Measurements from ENCODE around the gene COPA. TPM values are rescaled to one million over a fixed set of nuclear protein-coding genes. Genes with fewer than 3 reads are reported as not detected.

The COPA gene
- total and polyA plus RNA-seq, 4 experiments from 2014 or later: 115 to 150 (median 130) TPM

DNA sequence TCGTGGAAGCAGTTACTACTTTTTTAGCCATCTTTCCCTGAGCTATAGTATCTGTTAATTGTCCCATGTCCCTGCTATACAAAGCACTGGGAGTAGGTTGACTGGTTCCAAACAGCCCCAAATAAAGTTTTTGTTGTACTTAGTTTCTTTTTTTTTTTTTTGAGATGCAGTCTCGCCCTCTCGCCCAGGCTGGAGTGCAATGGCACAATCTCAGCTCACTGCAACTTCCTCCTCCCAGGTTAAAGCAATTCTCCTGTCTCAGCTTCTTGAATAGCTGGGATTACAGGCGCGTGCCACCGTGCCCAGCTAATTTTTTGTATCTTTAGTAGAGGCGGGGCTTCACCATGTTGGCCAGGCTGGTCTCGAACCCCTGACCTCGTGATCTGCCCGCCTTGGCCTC is 3.4 kb upstream of the COPA start:
- Mint-ChIP-seq H3K36me3 (peaks cover 27 to 66% of the 10 kb centered on the region in 2 donors), H3K27ac (no peak overlapping the region), H3K4me3 (no peak overlapping the region), H3K4me1 (peaks cover 20 to 40% (median 29%) of the 10 kb centered on the region in 4 donors), H3K27me3 (no peaks in the 10 kb centered on the region), H3K9me3 (no peaks in the 10 kb centered on the region)
- H3K27ac ChIP-seq (ENCODE audit: low read depth, low read length): no peak overlapping the region
- H3K36me3 ChIP-seq (ENCODE audit: insufficient read depth, low read length): peaks cover 46% of the 10 kb centered on the region
- no peak overlapping the region for H3K4me3 ChIP-seq (ENCODE audit: low read length in 2 of 2)
- H3K9me3 ChIP-seq (ENCODE audit: control insufficient read depth in 1 of 2, low read length in 2 of 2): no peaks in the 10 kb centered on the region
- ChIA-PET POLR2A (ENCODE audit: partially characterized antibody) (no interaction called here), CTCF (ENCODE audit: partially characterized antibody) (interaction anchor here (4.5 kb wide), 1 partner anchor 30 kb away, joined by 19 read pairs; no protein-coding TSS in a partner anchor)
- peaks cover 27% of the 10 kb centered on the region for H3K4me1 ChIP-seq (ENCODE audit: insufficient read depth, low read length)
- H3K27me3 ChIP-seq (ENCODE audit: insufficient read depth, low read length): no peaks in the 10 kb centered on the region
- intact Hi-C loops (cut with micrococcal nuclease): loop anchor here (10.0 kb wide), 1 partner anchor 178 kb away; the partner anchor contains the start of gene SLAMF6
- DNase-seq: no peak

GRCh38 chr1:160344936-160345335 is 1.9 kb upstream of the COPA start:
- Mint-ChIP-seq H3K36me3 (peaks cover 17 to 66% of the 10 kb centered on the region in 2 donors), H3K27me3 (no peaks in the 10 kb centered on the region), H3K4me1 (peaks cover 29 to 55% (median 41%) of the 10 kb centered on the region in 4 donors), H3K27ac (peak overlapping the region in 3 of 7 donors; percentile 59 to 100 (median 100)), H3K4me3 (peak overlapping the region; percentile 44 to 100 (median 100)), H3K9me3 (no peaks in the 10 kb centered on the region)
- Histone ChIP-seq H3K4me1 (ENCODE audit: insufficient read depth, low read length) (peaks cover 42% of the 10 kb centered on the region), H3K27ac (ENCODE audit: low read depth, low read length) (no peak overlapping the region), H3K4me3 (ENCODE audit: low read length in 2 of 2) (no peak overlapping the region), H3K36me3 (ENCODE audit: insufficient read depth, low read length) (peaks cover 36% of the 10 kb centered on the region), H3K9me3 (ENCODE audit: control insufficient read depth in 1 of 2, low read length in 2 of 2) (no peaks in the 10 kb centered on the region), H3K27me3 (ENCODE audit: insufficient read depth, low read length) (no peaks in the 10 kb centered on the region)
- ChIA-PET CTCF (ENCODE audit: partially characterized antibody) (interaction anchor here (0.6 to 4.5 kb wide), 3 partner anchors 9 to 650 kb away, joined by 3 to 19 read pairs (median 7); no protein-coding TSS in a partner anchor), POLR2A (ENCODE audit: partially characterized antibody) (no interaction called here)
- intact Hi-C loops (cut with micrococcal nuclease): loop anchor here (5.0 to 10.0 kb wide), 2 partner anchors 180 to 722 kb away; partner anchors contain the start of genes ARHGAP30 and SLAMF6
- DNase-seq: no peak

DNA sequence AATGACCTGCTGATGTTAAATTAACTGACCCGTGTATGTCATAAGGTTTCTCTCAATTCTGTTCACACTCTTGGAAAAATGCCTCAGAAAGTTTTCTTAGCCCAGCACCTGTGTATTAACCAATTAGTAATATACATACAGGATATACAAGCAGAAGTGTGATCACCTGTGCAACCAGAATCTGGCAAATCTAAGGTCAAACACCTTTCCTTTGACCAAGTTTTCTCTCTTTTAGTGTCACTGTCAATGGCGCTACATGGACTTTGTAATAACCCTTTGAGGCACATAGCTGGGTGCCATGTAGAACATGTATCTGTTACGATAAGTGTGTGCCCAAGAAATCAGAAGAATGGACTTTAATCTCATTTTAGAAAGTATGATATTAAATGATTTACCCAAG is 1.2 kb upstream of the COPA start:
- H3K27me3 Mint-ChIP-seq: no peaks in the 10 kb centered on the region

DNA sequence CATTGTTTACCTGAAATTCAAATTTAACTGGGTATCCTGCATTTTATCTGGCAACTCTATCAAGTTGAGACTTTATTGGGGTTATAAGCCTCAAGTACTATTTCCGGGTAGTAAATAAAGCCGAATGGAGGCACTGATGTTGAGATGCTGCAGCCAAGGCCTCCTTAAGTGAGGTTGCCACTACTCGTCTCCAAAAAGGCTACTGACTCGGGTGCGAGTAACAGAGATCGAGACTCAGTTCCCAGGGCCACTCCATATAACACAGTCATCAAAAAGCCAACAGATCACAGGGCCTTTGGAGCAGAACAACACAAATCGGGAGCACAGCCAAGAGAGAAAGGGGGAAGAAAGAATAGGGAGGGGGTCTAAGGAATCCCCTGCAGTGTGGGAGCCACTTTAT is 524 bp downstream of the COPA start:
- Histone ChIP-seq H3K36me3 (ENCODE audit: insufficient read depth, low read length) (peaks cover 32% of the 10 kb centered on the region), H3K4me1 (ENCODE audit: insufficient read depth, low read length) (peaks cover 44% of the 10 kb centered on the region), H3K9me3 (ENCODE audit: control insufficient read depth in 1 of 2, low read length in 2 of 2) (no peaks in the 10 kb centered on the region), H3K27ac (ENCODE audit: low read depth, low read length) (peak overlapping the region; percentile 94), H3K27me3 (ENCODE audit: insufficient read depth, low read length) (no peaks in the 10 kb centered on the region), H3K4me3 (ENCODE audit: low read length in 2 of 2) (peak overlapping the region; percentile 77 to 96)
- peak overlapping the region; percentile 99 to 100 (median 100) for H3K4me3 Mint-ChIP-seq
- no peaks in the 10 kb centered on the region for H3K27me3 Mint-ChIP-seq
- CTCF ChIA-PET (ENCODE audit: partially characterized antibody): interaction anchor here (0.8 kb wide), 1 partner anchor 8 kb away, joined by 3 read pairs; no protein-coding TSS in a partner anchor
- no peaks in the 10 kb centered on the region for H3K9me3 Mint-ChIP-seq
- H3K4me1 Mint-ChIP-seq: peaks cover 35 to 66% (median 50%) of the 10 kb centered on the region in 4 donors
- H3K36me3 Mint-ChIP-seq: peaks cover 28 to 65% of the 10 kb centered on the region in 2 donors
- DNase-seq: peak in 1 of 5 donors; percentile 9
- H3K27ac Mint-ChIP-seq: peak overlapping the region; percentile 96 to 100 (median 100)
- intact Hi-C loops (cut with micrococcal nuclease): loop anchor here (2.0 to 10.0 kb wide), 4 partner anchors 80 to 725 kb away; partner anchors contain the start of genes ARHGAP30, DCAF8 and SLAMF6
- POLR2A ChIA-PET (ENCODE audit: partially characterized antibody): no interaction called here

More for the DNA sequence above, 1.2 kb upstream of the COPA start:
- peak overlapping the region; percentile 94 for H3K27ac ChIP-seq (ENCODE audit: low read depth, low read length)
- Mint-ChIP-seq H3K9me3 (no peaks in the 10 kb centered on the region), H3K4me3 (peak overlapping the region; percentile 99 to 100 (median 100)), H3K4me1 (peaks cover 31 to 62% (median 43%) of the 10 kb centered on the region in 4 donors), H3K36me3 (peaks cover 14 to 65% of the 10 kb centered on the region in 2 donors), H3K27ac (peak overlapping the region; percentile 96 to 100 (median 100))
- CTCF ChIA-PET (ENCODE audit: partially characterized antibody): interaction anchor here (1.2 to 4.5 kb wide), 3 partner anchors 10 to 53 kb away, joined by 3 to 19 read pairs (median 7); no protein-coding TSS in a partner anchor
- intact Hi-C loops (cut with micrococcal nuclease): loop anchor here (5.0 to 10.0 kb wide), 2 partner anchors 181 to 723 kb away; partner anchors contain the start of genes ARHGAP30 and SLAMF6
- H3K36me3 ChIP-seq (ENCODE audit: insufficient read depth, low read length): peaks cover 36% of the 10 kb centered on the region
- H3K4me1 ChIP-seq (ENCODE audit: insufficient read depth, low read length): peaks cover 44% of the 10 kb centered on the region
- peak overlapping the region; percentile 77 to 96 for H3K4me3 ChIP-seq (ENCODE audit: low read length in 2 of 2)
- POLR2A ChIA-PET (ENCODE audit: partially characterized antibody): interaction anchor here (0.8 to 1.3 kb wide), 4 partner anchors 14 to 178 kb away, joined by 3 to 4 read pairs (median 3); partner anchors contain the start of gene SLAMF6
- no peaks in the 10 kb centered on the region for H3K9me3 ChIP-seq (ENCODE audit: control insufficient read depth in 1 of 2, low read length in 2 of 2)
- no peaks in the 10 kb centered on the region for H3K27me3 ChIP-seq (ENCODE audit: insufficient read depth, low read length)
- DNase-seq: no peak

GRCh38 chr1:160340866-160341265 is 2.2 kb downstream of the COPA start:
- no peaks in the 10 kb centered on the region for H3K9me3 ChIP-seq (ENCODE audit: control insufficient read depth in 1 of 2, low read length in 2 of 2)
- ChIA-PET CTCF (ENCODE audit: partially characterized antibody) (no interaction called here), POLR2A (ENCODE audit: partially characterized antibody) (no interaction called here)
- H3K27ac ChIP-seq (ENCODE audit: low read depth, low read length): no peak overlapping the region
- H3K4me1 ChIP-seq (ENCODE audit: insufficient read depth, low read length): peaks cover 40% of the 10 kb centered on the region
- intact Hi-C loops (cut with micrococcal nuclease): loop anchor here (5.0 to 10.0 kb wide), 2 partner anchors 184 to 726 kb away; partner anchors contain the start of genes ARHGAP30 and SLAMF6
- Mint-ChIP-seq H3K9me3 (no peaks in the 10 kb centered on the region), H3K4me3 (peak overlapping the region in 6 of 8 donors; percentile 2 to 100 (median 88)), H3K27ac (peak overlapping the region in 6 of 7 donors; percentile 40 to 100 (median 81)), H3K4me1 (peaks cover 30 to 61% (median 50%) of the 10 kb centered on the region in 4 donors), H3K27me3 (no peaks in the 10 kb centered on the region), H3K36me3 (peaks cover 27 to 68% of the 10 kb centered on the region in 2 donors)
- no peak overlapping the region for H3K4me3 ChIP-seq (ENCODE audit: low read length in 2 of 2)
- peaks cover 26% of the 10 kb centered on the region for H3K36me3 ChIP-seq (ENCODE audit: insufficient read depth, low read length)
- H3K27me3 ChIP-seq (ENCODE audit: insufficient read depth, low read length): no peaks in the 10 kb centered on the region
- DNase-seq: no peak

GRCh38 chr1:160340146-160340545 is 2.9 kb downstream of the COPA start:
- Histone ChIP-seq H3K4me1 (ENCODE audit: insufficient read depth, low read length) (peaks cover 40% of the 10 kb centered on the region), H3K36me3 (ENCODE audit: insufficient read depth, low read length) (peaks cover 28% of the 10 kb centered on the region), H3K4me3 (ENCODE audit: low read length in 2 of 2) (no peak overlapping the region), H3K9me3 (ENCODE audit: control insufficient read depth in 1 of 2, low read length in 2 of 2) (no peaks in the 10 kb centered on the region), H3K27me3 (ENCODE audit: insufficient read depth, low read length) (no peaks in the 10 kb centered on the region), H3K27ac (ENCODE audit: low read depth, low read length) (no peak overlapping the region)
- Mint-ChIP-seq H3K27me3 (no peaks in the 10 kb centered on the region), H3K27ac (peak overlapping the region in 5 of 7 donors; percentile 17 to 100 (median 66)), H3K4me1 (peaks cover 30 to 59% (median 50%) of the 10 kb centered on the region in 4 donors), H3K9me3 (no peaks in the 10 kb centered on the region), H3K36me3 (peaks cover 30 to 72% of the 10 kb centered on the region in 2 donors), H3K4me3 (no peak overlapping the region)
- no peak for DNase-seq
- CTCF ChIA-PET (ENCODE audit: partially characterized antibody): interaction anchor here (1.1 kb wide), 1 partner anchor 266 kb away, joined by 3 read pairs; no protein-coding TSS in a partner anchor
- intact Hi-C loops (cut with micrococcal nuclease): loop anchor here (5.0 to 10.0 kb wide), 2 partner anchors 185 to 727 kb away; partner anchors contain the start of genes ARHGAP30 and SLAMF6
- POLR2A ChIA-PET (ENCODE audit: partially characterized antibody): interaction anchor here (1.2 kb wide), 1 partner anchor 55 kb away, joined by 4 read pairs; the partner anchor contains the start of gene PEX19

GRCh38 chr1:160338580-160338979 is 4.5 kb downstream of the COPA start:
- no peaks in the 10 kb centered on the region for H3K9me3 ChIP-seq (ENCODE audit: control insufficient read depth in 1 of 2, low read length in 2 of 2)
- intact Hi-C loops (cut with micrococcal nuclease): no loop called here
- peaks cover 22 to 46% (median 39%) of the 10 kb centered on the region in 4 donors for H3K4me1 Mint-ChIP-seq
- ChIA-PET CTCF (ENCODE audit: partially characterized antibody) (interaction anchor here (0.7 to 1.4 kb wide), 3 partner anchors 9 to 90 kb away, joined by 3 to 5 read pairs (median 3); no protein-coding TSS in a partner anchor), POLR2A (ENCODE audit: partially characterized antibody) (no interaction called here)
- H3K27ac ChIP-seq (ENCODE audit: low read depth, low read length): no peak overlapping the region
- peaks cover 37% of the 10 kb centered on the region for H3K36me3 ChIP-seq (ENCODE audit: insufficient read depth, low read length)
- no peak overlapping the region for H3K4me3 ChIP-seq (ENCODE audit: low read length in 2 of 2)
- peaks cover 26% of the 10 kb centered on the region for H3K4me1 ChIP-seq (ENCODE audit: insufficient read depth, low read length)
- peak overlapping the region in 5 of 7 donors; percentile 6 to 80 (median 74) for H3K27ac Mint-ChIP-seq
- no peaks in the 10 kb centered on the region for H3K27me3 Mint-ChIP-seq
- no peak overlapping the region for H3K4me3 Mint-ChIP-seq
- no peak for DNase-seq
- peaks cover 32 to 76% of the 10 kb centered on the region in 2 donors for H3K36me3 Mint-ChIP-seq
- H3K9me3 Mint-ChIP-seq: no peaks in the 10 kb centered on the region
- H3K27me3 ChIP-seq (ENCODE audit: insufficient read depth, low read length): no peaks in the 10 kb centered on the region

Data from CD4-positive, alpha-beta memory T cell (primary cell).